Glomerular visceral epithelial cell (primary cell): ENCODE data around the gene ABCC9.

Source experiments
- DNase-seq: peaks from one replicate; pipeline ENCODE4 v3.0.0-alpha.2; 2016; ENCODE audit errors: extremely low spot score

ABCC9 gene

DNA sequence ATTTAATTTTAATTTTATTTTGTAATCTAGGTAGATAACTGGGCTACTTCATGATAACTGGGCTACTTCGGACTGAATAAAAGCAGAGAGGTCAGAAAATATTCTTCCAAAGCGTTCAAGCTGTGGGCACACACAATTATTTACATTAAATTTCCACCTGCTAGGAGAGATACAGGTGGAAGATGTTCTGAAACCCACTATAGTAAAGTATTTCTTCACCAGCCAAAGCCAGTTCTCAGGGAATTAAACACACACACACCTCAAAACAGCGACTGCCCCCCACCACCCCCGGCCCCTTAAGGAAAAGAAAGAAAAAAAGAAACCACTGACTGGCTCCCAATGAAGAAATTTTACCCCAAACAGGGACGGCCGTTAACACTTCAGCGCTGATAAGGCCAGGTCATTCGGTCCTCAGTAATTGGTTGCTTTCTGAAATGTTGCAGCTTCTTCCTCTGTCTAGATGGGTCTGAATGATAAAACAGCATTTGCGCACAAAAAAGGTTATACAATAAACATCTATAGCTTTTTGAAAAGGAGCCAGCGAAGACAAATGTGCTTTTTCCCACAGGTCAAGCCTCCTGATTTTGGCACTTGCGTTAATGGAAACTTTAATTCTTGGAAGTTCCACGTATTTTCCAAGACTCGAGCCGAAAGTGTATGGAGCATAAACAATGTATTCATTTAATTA, 165.9 kb downstream of the ABCC9 start:
- DNase-seq: no peak

DNA sequence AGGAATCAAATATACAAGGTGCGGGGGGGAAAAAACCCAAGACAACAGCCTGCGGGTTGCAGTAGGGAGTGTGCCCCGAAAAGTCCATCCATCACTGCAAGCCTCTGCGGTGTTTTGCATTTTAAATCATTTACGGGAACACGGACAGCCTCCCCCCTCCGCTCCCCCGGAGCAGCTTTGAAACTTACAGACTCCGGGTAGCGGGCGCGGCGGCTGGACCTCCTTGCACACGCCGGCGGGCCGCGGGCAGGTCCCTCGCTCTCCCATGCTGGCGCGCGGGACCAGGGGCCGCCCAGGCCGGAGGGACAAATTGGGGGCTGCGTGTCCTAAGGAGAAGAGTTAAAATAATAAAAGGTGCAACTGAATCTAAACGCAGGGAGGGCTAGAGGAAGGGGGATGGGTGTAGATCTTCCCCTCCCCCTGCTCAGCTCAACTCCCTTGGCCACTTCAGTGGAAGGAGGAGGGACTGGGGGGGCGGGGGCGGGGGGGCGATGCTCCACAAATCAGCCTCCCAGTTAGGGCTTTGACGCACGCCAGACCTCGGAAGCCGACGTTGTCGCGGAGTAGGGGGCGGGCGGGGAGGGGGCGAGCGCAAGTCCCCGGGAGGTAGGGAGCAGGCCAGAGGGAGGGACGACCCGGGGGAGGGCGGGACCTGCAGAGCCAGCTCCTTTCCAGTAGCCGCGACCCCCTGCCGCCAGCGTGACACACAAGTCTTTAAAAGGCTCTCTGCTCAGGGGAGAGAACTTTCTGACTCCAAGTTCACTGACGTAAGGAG, 166.7 kb downstream of the ABCC9 start, which contains the start of gene KCNJ8:
Gene KCNJ8, minus strand, starts transcription at position 349 of the 775 bp plus-strand sequence. CDS start 1,090 bp downstream, outside the sequence.
- peak; percentile 66 for DNase-seq

DNA sequence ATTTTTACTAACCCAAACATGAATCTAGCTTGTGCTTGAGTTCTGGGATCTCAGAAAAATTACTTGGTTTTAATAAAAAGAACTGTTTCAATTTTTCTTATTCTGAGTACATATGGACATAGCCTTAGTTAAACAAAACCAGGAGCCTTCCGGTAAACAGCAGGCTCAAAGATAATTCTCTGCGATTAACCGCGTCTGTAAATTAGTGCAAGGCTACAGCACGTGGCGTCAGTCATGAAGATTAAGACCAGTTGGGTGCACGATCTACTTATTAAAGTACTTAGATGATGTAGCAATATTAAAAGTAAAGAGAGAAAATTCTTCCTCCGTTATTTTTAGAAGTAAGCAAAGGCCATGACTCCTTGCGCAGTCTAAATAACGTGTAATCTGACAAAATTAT, 167.4 kb downstream of the ABCC9 start:
- no peak for DNase-seq

DNA sequence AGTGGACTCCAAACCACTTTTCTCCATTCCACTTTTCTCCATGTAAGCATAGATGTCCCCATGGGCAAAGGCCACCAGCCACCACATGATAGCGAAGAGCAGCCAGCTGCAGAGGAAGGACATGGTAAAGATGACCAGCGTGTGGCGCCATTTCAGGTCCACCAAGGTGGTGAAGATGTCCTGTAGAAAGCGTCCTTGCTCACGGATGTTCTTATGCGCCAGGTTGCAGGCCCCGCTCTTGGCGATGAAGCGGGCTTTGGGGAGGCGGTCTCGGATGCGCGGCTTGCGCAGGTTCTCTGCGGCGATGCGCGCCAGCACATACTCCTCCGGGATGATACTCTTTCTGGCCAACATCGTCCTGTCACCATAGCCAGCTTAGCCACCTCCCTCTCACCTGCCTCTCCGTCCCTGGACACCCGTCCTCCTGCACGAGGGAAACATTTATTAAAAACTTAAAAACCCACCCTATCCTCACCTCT, 167.9 kb downstream of the ABCC9 start:
- DNase-seq: peak; percentile 30

DNA sequence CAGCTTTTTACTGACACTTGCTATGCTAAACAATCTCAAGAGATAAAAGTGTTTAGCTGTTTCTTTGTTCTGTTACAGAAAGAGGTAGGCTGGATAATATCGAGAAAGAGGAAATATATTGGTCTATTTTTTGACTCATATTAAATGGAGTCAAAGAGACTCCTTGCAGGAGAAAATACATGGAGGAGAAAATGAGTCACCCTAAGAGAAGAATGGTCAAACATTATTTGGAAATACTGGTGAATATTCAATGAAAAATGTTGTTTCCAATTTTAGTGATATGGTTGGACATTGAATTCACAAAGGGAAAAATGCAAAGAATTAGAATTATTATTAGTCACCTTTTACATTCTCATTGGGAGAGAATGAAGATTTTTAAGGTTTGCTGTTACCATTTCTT, 169.9 kb downstream of the ABCC9 start:
- no peak for DNase-seq

DNA sequence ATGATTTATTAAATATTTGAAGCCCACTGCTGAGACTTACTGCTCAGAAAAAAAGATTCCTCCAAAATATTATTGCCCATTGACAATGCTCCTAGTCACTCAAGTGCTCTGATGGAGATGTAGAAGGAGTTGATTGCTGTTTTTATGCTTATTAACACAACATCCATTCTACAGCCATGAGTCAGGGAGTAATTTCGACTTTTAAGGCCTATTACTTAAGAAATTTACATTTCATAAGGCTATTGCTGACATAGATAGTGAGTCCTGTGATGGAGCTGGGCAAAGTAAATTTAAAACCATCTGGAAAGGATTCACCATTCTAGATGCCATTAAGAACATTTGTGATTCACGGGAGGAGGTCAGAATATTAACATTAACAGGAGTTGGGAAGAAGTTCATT, 171.9 kb downstream of the ABCC9 start:
- DNase-seq: no peak

DNA sequence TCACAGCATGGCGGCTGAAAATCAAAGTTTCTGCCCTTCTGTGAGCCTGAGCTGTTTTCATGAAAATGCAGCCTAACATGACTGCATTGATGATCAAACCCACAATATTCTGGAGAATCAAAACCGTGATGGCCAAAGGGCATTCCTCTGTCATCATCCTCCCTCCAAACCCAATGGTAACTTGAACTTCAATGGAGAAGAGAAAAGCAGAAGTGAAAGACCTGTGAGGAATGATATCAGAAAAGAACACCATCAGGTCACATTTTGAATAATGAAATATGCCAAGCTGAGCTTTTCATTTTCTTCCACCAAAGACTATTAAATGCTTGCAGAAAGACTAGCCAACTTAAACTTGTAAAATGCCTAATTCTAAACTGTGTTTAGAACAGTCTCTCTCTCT, 174.8 kb downstream of the ABCC9 start:
- no peak for DNase-seq

DNA sequence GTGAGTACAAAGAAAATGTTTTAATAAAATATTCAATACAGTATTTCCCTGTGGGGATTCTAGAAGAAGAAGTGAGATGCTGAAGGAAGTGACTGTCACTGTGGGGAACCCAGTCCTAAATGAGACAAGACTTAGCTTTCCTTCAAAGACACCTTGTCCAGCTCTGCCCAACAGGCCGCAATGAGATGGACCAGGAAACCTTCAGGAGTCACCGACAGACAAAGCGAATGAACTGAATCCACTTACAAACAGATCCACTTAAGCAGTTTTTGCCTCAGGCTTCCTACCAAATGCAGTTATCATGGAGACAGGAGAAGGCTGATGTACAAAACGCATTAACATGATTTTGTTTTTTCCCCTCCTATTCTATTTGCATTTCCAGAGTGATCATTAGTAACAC, 176.3 kb downstream of the ABCC9 start:
- no peak for DNase-seq

DNA sequence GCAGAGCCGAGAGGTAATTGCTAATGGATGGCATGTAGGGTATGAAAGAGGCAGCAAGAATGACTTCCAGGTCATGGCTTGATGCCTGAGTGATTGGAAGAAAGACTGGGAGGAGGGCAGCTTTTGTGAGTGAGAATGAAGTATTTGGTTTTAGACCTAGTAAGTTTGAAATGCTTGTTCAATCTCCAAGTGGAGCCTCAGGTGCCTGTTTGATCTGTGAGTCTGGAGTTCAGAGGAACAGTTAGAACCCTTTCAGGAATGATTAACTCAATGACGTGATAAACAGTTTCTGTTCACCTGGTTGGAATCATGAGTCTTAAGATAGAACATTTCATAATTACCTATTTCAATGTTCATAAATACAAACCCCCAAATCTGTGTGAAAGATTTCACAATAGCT, 177.2 kb downstream of the ABCC9 start:
- no peak for DNase-seq

DNA sequence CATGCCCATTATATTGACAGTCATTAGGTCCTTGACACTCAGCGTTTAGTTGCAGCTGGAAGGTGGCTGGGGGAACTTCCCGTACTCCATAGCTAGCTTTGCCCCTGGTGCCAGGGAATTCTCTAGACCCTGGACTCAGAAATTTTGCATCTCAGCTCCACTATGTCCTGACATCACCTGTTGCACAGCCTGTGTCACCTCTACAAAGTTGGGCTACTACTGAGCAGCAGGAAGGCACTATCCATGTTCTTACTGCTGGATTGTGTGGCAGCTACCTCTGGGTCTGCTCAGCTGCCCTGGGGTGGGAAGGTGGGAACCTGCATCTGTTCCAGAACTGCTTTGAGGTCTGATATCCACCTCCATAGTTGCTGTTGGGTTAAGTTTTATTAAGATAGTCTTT, 177.7 kb downstream of the ABCC9 start:
- DNase-seq: no peak

DNA sequence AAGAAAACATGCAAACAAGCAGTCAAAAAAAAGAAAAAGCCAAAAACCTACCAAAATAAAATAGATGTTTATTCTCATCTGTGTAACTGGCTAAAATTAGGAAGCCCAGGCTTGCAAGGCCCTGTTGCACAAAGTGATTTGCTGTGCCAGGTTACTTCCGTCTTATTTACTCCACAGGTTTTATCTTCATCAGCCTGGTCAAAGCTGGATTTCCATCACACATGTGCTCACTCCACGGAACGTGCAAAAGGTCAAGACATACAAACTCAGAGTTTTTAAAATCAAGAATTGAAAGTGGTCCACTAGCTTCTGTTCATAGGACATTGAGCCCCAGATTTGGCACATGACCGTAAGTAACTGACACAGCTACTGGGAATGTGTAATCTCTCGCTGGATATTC, 181.5 kb downstream of the ABCC9 start:
- no peak for DNase-seq

DNA sequence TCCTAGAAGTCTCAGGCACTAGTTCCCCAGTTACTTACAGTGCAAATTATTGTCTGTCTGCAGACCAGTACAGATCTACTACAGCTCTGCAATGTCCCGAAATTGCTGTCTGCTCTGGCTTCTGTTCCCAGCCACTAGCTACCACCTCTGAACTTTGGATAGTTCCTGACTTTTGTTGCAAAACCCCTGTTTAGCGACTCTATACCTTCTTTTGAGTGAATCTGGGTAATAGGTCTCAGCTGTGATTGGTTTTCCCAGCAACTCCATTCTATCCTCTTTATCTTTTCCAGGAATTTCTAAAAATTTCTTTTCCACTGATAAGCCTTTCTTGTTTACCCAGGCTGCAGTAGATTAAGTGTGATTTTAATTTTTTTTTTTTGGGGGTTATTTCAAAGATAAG, 183.5 kb downstream of the ABCC9 start:
- DNase-seq: no peak

DNA sequence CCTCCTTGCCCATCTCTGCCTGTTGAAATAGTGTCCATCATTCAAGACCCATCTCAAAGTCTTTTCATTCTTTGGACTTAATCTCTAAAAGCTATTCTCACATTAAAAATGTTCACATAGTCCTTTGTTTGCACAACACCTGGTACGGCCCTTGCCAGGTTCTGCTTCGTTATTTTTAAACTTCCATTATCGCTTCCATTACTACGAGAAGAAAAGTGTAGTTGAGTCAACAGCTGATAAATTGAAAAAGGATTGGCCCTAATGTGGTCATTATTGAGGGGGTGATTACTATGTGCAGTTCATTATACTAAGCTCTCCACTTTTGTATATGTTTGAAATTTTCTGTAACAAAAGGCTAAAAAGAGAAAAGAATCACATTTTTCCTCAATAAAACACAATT, 184.5 kb downstream of the ABCC9 start:
- DNase-seq: no peak

DNA sequence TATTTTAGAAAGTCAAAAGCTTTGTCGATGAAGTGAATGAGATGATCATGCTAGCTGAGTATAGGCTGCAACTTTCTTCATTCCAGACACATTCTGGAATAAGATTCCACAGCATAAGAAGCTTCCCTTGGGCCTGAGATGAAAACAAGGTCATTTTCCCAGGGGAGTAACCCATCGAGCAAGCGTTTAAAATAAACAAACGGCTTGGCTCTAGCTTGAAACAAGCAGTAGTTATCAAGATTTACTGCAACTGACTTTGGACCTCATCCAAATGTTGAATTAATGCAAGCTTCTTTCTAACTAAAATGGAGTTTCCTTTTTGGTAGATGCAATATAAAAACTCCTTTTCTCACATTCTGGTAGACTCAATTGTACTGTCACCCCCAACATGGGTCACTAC, 189.7 kb downstream of the ABCC9 start:
- DNase-seq: no peak
